Measurements from ENCODE around the gene ZNF385D.

The ZNF385D gene

GRCh38 chr3:21786438-21786797 lies 35.4 kb upstream of the ZNF385D start:
- no peaks in the 10 kb centered on the region for H3K36me3 ChIP-seq (ENCODE audit: low read depth)
- H3K27ac ChIP-seq (ENCODE audit: poor library complexity, severe bottlenecking), result no peak overlapping the region
- ATAC-seq (ENCODE audit: low read depth) (no peak), DNase-seq (ENCODE audit: low spot score) (no peak)
- H3K4me1 ChIP-seq (ENCODE audit: insufficient read depth, poor library complexity, severe bottlenecking), result no peaks in the 10 kb centered on the region
- no peak for TF ChIP-seq CTCF (IDR thresholded peaks at IDR 0.05; ENCODE audit: poor library complexity, severe bottlenecking)
- no peak overlapping the region for H3K4me3 ChIP-seq (ENCODE audit: severe bottlenecking)
- H3K9me3 ChIP-seq (ENCODE audit: severe bottlenecking), result no peaks in the 10 kb centered on the region
- no peaks in the 10 kb centered on the region for H3K27me3 ChIP-seq (ENCODE audit: insufficient read depth, poor library complexity, severe bottlenecking)

GRCh38 chr3:21785765-21786437 lies 34.9 kb upstream of the ZNF385D start:
- no peak for ATAC-seq (ENCODE audit: low read depth)
- TF ChIP-seq CTCF (IDR thresholded peaks at IDR 0.05; ENCODE audit: poor library complexity, severe bottlenecking), result no peak
- DNase-seq (ENCODE audit: low spot score), result no peak

GRCh38 chr3:21783839-21784238 lies 32.8 kb upstream of the ZNF385D start:
- no peak for ATAC-seq (ENCODE audit: low read depth)
- DNase-seq (ENCODE audit: low spot score), result no peak
- no peak for TF ChIP-seq CTCF (IDR thresholded peaks at IDR 0.05; ENCODE audit: poor library complexity, severe bottlenecking)
- Histone ChIP-seq H3K4me1 (ENCODE audit: insufficient read depth, poor library complexity, severe bottlenecking) (no peaks in the 10 kb centered on the region), H3K27ac (ENCODE audit: poor library complexity, severe bottlenecking) (no peak overlapping the region), H3K4me3 (ENCODE audit: severe bottlenecking) (no peak overlapping the region), H3K36me3 (ENCODE audit: low read depth) (no peaks in the 10 kb centered on the region), H3K27me3 (ENCODE audit: insufficient read depth, poor library complexity, severe bottlenecking) (no peaks in the 10 kb centered on the region), H3K9me3 (ENCODE audit: severe bottlenecking) (no peaks in the 10 kb centered on the region)

More at GRCh38 chr3:21785765-21786437, 34.9 kb upstream of the ZNF385D start:
- Histone ChIP-seq H3K4me3 (ENCODE audit: severe bottlenecking) (no peak overlapping the region), H3K27ac (ENCODE audit: poor library complexity, severe bottlenecking) (no peak overlapping the region), H3K9me3 (ENCODE audit: severe bottlenecking) (no peaks in the 10 kb centered on the region), H3K27me3 (ENCODE audit: insufficient read depth, poor library complexity, severe bottlenecking) (no peaks in the 10 kb centered on the region), H3K4me1 (ENCODE audit: insufficient read depth, poor library complexity, severe bottlenecking) (no peaks in the 10 kb centered on the region), H3K36me3 (ENCODE audit: low read depth) (no peaks in the 10 kb centered on the region)

GRCh38 chr3:21781355-21781754 lies 30.3 kb upstream of the ZNF385D start:
- DNase-seq (ENCODE audit: low spot score) (no peak), ATAC-seq (ENCODE audit: low read depth) (no peak)
- no peak overlapping the region for H3K27ac ChIP-seq (ENCODE audit: poor library complexity, severe bottlenecking)
- no peaks in the 10 kb centered on the region for H3K27me3 ChIP-seq (ENCODE audit: insufficient read depth, poor library complexity, severe bottlenecking)
- H3K4me3 ChIP-seq (ENCODE audit: severe bottlenecking), result no peak overlapping the region
- H3K4me1 ChIP-seq (ENCODE audit: insufficient read depth, poor library complexity, severe bottlenecking), result no peaks in the 10 kb centered on the region
- H3K36me3 ChIP-seq (ENCODE audit: low read depth), result no peaks in the 10 kb centered on the region
- no peaks in the 10 kb centered on the region for H3K9me3 ChIP-seq (ENCODE audit: severe bottlenecking)
- no peak for TF ChIP-seq CTCF (IDR thresholded peaks at IDR 0.05; ENCODE audit: poor library complexity, severe bottlenecking)

GRCh38 chr3:21779909-21780308 lies 28.9 kb upstream of the ZNF385D start:
- Histone ChIP-seq H3K9me3 (ENCODE audit: severe bottlenecking) (no peaks in the 10 kb centered on the region), H3K4me1 (ENCODE audit: insufficient read depth, poor library complexity, severe bottlenecking) (no peaks in the 10 kb centered on the region), H3K4me3 (ENCODE audit: severe bottlenecking) (no peak overlapping the region), H3K27me3 (ENCODE audit: insufficient read depth, poor library complexity, severe bottlenecking) (no peaks in the 10 kb centered on the region), H3K36me3 (ENCODE audit: low read depth) (no peaks in the 10 kb centered on the region), H3K27ac (ENCODE audit: poor library complexity, severe bottlenecking) (no peak overlapping the region)
- ATAC-seq (ENCODE audit: low read depth) (no peak), DNase-seq (ENCODE audit: low spot score) (no peak)
- no peak for TF ChIP-seq CTCF (IDR thresholded peaks at IDR 0.05; ENCODE audit: poor library complexity, severe bottlenecking)
